Measurements from ENCODE around the gene EREG. TPM values are rescaled to one million over a fixed set of nuclear protein-coding genes. Genes with fewer than 3 reads are reported as not detected.

Gene EREG
- total RNA-seq, 2 donors from 2014 or later: 0.11 TPM; not detected in 1

- Histone ChIP-seq H3K9me3 (ENCODE audit: control insufficient read depth, low read length) (no peaks in the 10 kb centered on the region), H3K27me3 (ENCODE audit: control insufficient read depth, insufficient read depth, low read length, poor library complexity, severe bottlenecking) (peaks cover 2% of the 10 kb centered on the region), H3K9ac (ENCODE audit: extremely low read depth, low read length, poor library complexity, severe bottlenecking) (no peak overlapping the region), H3K4me1 (ENCODE audit: control insufficient read depth, insufficient read depth, low read length) (no peaks in the 10 kb centered on the region), H3K36me3 (ENCODE audit: control insufficient read depth, insufficient read depth, low read length) (no peaks in the 10 kb centered on the region), H3K27ac (ENCODE audit: low read depth, low read length) (no peak overlapping the region), H3K4me3 (ENCODE audit: low read length) (no peak overlapping the region)
- Mint-ChIP-seq H3K36me3 (ENCODE audit: low read depth) (no peaks in the 10 kb centered on the region), H3K4me3 (no peak overlapping the region), H3K27ac (no peak overlapping the region), H3K4me1 (peaks cover 7% of the 10 kb centered on the region), H3K9me3 (no peaks in the 10 kb centered on the region), H3K27me3 (ENCODE audit: insufficient read depth) (no peaks in the 10 kb centered on the region)
- WGBS, 2 experiments (ENCODE audit: insufficient coverage in 1 of 2, insufficient read length in 1 of 2): 91 to 100% methylated on average over 1 of the region's 1 CpG
- no peak for DNase-seq
- TF ChIP-seq, protein P1, sequence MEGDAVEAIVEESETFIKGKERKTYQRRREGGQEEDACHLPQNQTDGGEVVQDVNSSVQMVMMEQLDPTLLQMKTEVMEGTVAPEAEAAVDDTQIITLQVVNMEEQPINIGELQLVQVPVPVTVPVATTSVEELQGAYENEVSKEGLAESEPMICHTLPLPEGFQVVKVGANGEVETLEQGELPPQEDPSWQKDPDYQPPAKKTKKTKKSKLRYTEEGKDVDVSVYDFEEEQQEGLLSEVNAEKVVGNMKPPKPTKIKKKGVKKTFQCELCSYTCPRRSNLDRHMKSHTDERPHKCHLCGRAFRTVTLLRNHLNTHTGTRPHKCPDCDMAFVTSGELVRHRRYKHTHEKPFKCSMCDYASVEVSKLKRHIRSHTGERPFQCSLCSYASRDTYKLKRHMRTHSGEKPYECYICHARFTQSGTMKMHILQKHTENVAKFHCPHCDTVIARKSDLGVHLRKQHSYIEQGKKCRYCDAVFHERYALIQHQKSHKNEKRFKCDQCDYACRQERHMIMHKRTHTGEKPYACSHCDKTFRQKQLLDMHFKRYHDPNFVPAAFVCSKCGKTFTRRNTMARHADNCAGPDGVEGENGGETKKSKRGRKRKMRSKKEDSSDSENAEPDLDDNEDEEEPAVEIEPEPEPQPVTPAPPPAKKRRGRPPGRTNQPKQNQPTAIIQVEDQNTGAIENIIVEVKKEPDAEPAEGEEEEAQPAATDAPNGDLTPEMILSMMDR (conservative IDR thresholded peaks at IDR 0.05): no peak
Measured at GRCh38 chr4:74328501-74328900, 36.4 kb upstream of the EREG start.

DNA sequence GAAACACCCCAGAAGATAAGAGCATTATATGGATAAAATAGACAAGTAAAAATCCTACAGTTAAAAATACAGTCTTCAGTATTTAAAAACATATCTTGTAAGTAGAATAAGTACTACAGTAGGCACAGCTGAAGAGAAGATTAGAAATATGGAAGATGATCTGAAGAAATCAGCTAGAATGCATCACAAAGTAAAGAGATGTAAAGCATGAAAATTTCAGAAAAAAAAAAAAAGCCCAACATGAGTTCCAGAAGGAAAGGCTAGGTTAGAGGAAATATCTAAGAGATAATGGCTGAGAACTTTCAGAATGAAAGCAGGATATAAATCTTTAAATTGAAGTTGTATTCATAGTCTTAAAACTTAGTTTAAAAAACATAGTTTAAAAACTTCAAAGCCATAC lies 35.6 kb upstream of the EREG start:
- Mint-ChIP-seq H3K4me3 (no peak overlapping the region), H3K9me3 (peaks cover 1% of the 10 kb centered on the region), H3K27ac (no peak overlapping the region), H3K4me1 (peaks cover 3% of the 10 kb centered on the region), H3K36me3 (ENCODE audit: low read depth) (no peaks in the 10 kb centered on the region), H3K27me3 (ENCODE audit: insufficient read depth) (no peaks in the 10 kb centered on the region)
- peaks cover 2% of the 10 kb centered on the region for H3K9me3 ChIP-seq (ENCODE audit: control insufficient read depth, low read length)
- H3K9ac ChIP-seq (ENCODE audit: extremely low read depth, low read length, poor library complexity, severe bottlenecking): no peak overlapping the region
- TF ChIP-seq, protein P1 (conservative IDR thresholded peaks at IDR 0.05): no peak
- H3K4me1 ChIP-seq (ENCODE audit: control insufficient read depth, insufficient read depth, low read length): no peaks in the 10 kb centered on the region
- H3K36me3 ChIP-seq (ENCODE audit: control insufficient read depth, insufficient read depth, low read length): no peaks in the 10 kb centered on the region
- no peaks in the 10 kb centered on the region for H3K27me3 ChIP-seq (ENCODE audit: control insufficient read depth, insufficient read depth, low read length, poor library complexity, severe bottlenecking)
- H3K27ac ChIP-seq (ENCODE audit: low read depth, low read length): no peak overlapping the region
- DNase-seq: no peak
- no peak overlapping the region for H3K4me3 ChIP-seq (ENCODE audit: low read length)

GRCh38 chr4:74330295-74330750 lies 34.6 kb upstream of the EREG start:
- H3K4me3 Mint-ChIP-seq: no peak overlapping the region
- no peak overlapping the region for H3K9ac ChIP-seq (ENCODE audit: extremely low read depth, low read length, poor library complexity, severe bottlenecking)
- H3K4me1 Mint-ChIP-seq: no peaks in the 10 kb centered on the region
- peaks cover 3% of the 10 kb centered on the region for H3K9me3 Mint-ChIP-seq
- H3K9me3 ChIP-seq (ENCODE audit: control insufficient read depth, low read length): peaks cover 9% of the 10 kb centered on the region
- no peak overlapping the region for H3K4me3 ChIP-seq (ENCODE audit: low read length)
- 93 to 97% methylated on average over 6 to 9 of the region's 9 CpGs for WGBS, 2 experiments (ENCODE audit: insufficient coverage in 1 of 2, insufficient read length in 1 of 2)
- no peaks in the 10 kb centered on the region for H3K36me3 ChIP-seq (ENCODE audit: control insufficient read depth, insufficient read depth, low read length)
- no peak for DNase-seq
- no peaks in the 10 kb centered on the region for H3K27me3 ChIP-seq (ENCODE audit: control insufficient read depth, insufficient read depth, low read length, poor library complexity, severe bottlenecking)
- no peak overlapping the region for H3K27ac ChIP-seq (ENCODE audit: low read depth, low read length)
- H3K4me1 ChIP-seq (ENCODE audit: control insufficient read depth, insufficient read depth, low read length): no peaks in the 10 kb centered on the region
- H3K27me3 Mint-ChIP-seq (ENCODE audit: insufficient read depth): no peaks in the 10 kb centered on the region
- H3K36me3 Mint-ChIP-seq (ENCODE audit: low read depth): no peaks in the 10 kb centered on the region
- H3K27ac Mint-ChIP-seq: no peak overlapping the region
- TF ChIP-seq, protein P1 (conservative IDR thresholded peaks at IDR 0.05): no peak

Data from endodermal cell (in vitro differentiated cells).